GM23338 (cell line): ENCODE results near the gene MAP3K5. TPM values are rescaled to one million over a fixed set of nuclear protein-coding genes. Genes with fewer than 3 reads are reported as not detected.

Experiments used
- ATAC-seq: fragments of 200-7000 bp; cut with Tn5 transposase; 3 replicates; pipeline ENCODE4 v1.9.1; 2020
- DNase-seq: peaks from one replicate; pipeline ENCODE4 v3.0.0-alpha.2; 2015; ENCODE audit warnings: low spot score
- H2AFZ ChIP-seq: fragments of 200-600 bp; sonication (generic); 2 replicates; pipeline ENCODE4 v1.8.0; 2016; ENCODE audit warnings: antibody characterized with exemption, mild to moderate bottlenecking, moderate library complexity
- H3F3A ChIP-seq: fragments of 200-600 bp; sonication (generic); replicated peaks from 2 replicates; pipeline ENCODE4 v1.8.0; 2017; ENCODE audit warnings: antibody characterized with exemption, mixed run types, low read depth
- H3K27ac ChIP-seq: fragments of 200-600 bp; sonication (generic); 2 replicates; pipeline ENCODE4 v1.6.1; 2016; ENCODE audit warnings: low read depth
- H3K27me3 ChIP-seq: fragments of 200-600 bp; sonication (generic); 2 replicates; pipeline ENCODE4 v1.8.0; 2016; ENCODE audit warnings: mild to moderate bottlenecking, mixed run types, moderate library complexity; ENCODE audit not compliant: insufficient read depth
- H3K36me3 ChIP-seq: fragments of 200-600 bp; sonication (generic); 2 replicates; pipeline ENCODE4 v1.8.0; 2016; ENCODE audit warnings: mild to moderate bottlenecking; ENCODE audit not compliant: insufficient read depth
- H3K4me1 ChIP-seq: fragments of 200-600 bp; sonication (generic); 2 replicates; pipeline ENCODE4 v1.8.0; 2016; ENCODE audit warnings: mild to moderate bottlenecking, moderate library complexity; ENCODE audit not compliant: insufficient read depth
- H3K4me2 ChIP-seq: fragments of 200-600 bp; sonication (generic); 2 replicates; pipeline ENCODE4 v1.7.1; 2017; ENCODE audit warnings: mixed run types
- H3K4me3 ChIP-seq: fragments of 200-600 bp; sonication (generic); 2 replicates; pipeline ENCODE4 v1.6.1; 2016; ENCODE audit warnings: mixed run types
- H3K79me2 ChIP-seq: fragments of 200-600 bp; sonication (generic); replicated peaks from 2 replicates; pipeline ENCODE4 v1.8.0; 2017; ENCODE audit warnings: mild to moderate bottlenecking; ENCODE audit not compliant: insufficient read depth
- H3K9me2 ChIP-seq: fragments of 200-600 bp; sonication (generic); 2 replicates; pipeline ENCODE4 v1.8.0; 2017; ENCODE audit not compliant: insufficient read depth
- H4K20me1 ChIP-seq: fragments of 200-600 bp; sonication (generic); replicated peaks from 2 replicates; pipeline ENCODE4 v1.8.0; 2017; ENCODE audit warnings: mild to moderate bottlenecking; ENCODE audit not compliant: insufficient read depth
- H3K27ac Mint-ChIP-seq: 2 replicates; pipeline ENCODE4 v1.8.0; 2020; ENCODE audit warnings: inconsistent platforms, mild to moderate bottlenecking, moderate library complexity, mixed read lengths
- H3K27me3 Mint-ChIP-seq: 3 replicates; pipeline ENCODE4 v1.8.0; 2022; ENCODE audit warnings: low read depth, mild to moderate bottlenecking, moderate library complexity, mixed read lengths, inconsistent platforms; ENCODE audit not compliant: insufficient read depth, poor library complexity
- H3K36me3 Mint-ChIP-seq: 3 replicates; pipeline ENCODE4 v1.8.0; 2021; ENCODE audit warnings: low read depth, mild to moderate bottlenecking, inconsistent platforms, moderate library complexity, mixed read lengths
- H3K4me1 Mint-ChIP-seq: 3 replicates; pipeline ENCODE4 v1.8.0; 2020; ENCODE audit warnings: mild to moderate bottlenecking, inconsistent platforms, mixed read lengths
- H3K4me3 Mint-ChIP-seq: 3 replicates; pipeline ENCODE4 v1.8.0; 2021; ENCODE audit warnings: moderate library complexity, mild to moderate bottlenecking, inconsistent platforms, mixed read lengths
- H3K9me3 Mint-ChIP-seq: 3 replicates; pipeline ENCODE4 v1.8.0; 2020; ENCODE audit warnings: moderate library complexity, mild to moderate bottlenecking, inconsistent platforms, mixed read lengths
- CREB1 ChIP-seq: fragments of 250-450 bp; sonication (Bioruptor Pico); IDR thresholded peaks from 2 replicates; pipeline ENCODE4 v1.5.0; 2020; ENCODE audit warnings: low read depth, mild to moderate bottlenecking, moderate library complexity
- CTCF ChIP-seq, 2 experiments: fragments of 200-600 bp in 1 of 2; sonication (generic) in 1 of 2; conservative IDR thresholded peaks; 2 replicates each; pipeline versions ENCODE4 v1.5.1 to v1.6.1; 2016 to 2017; ENCODE audit warnings: antibody characterized with exemption in 2 of 2, low read depth in 2 of 2, mild to moderate bottlenecking in 2 of 2, moderate library complexity in 1 of 2
- EZH2 ChIP-seq: fragments of 200-600 bp; sonication (generic); IDR thresholded peaks from one replicate; pipeline ENCODE4 v1.8.0; 2017; ENCODE audit warnings: antibody characterized with exemption, mild to moderate bottlenecking, low read depth; ENCODE audit not compliant: unreplicated experiment
- JUNB ChIP-seq: IDR thresholded peaks from one replicate; pipeline ENCODE4 v1.6.1; 2016; ENCODE audit warnings: antibody characterized with exemption; ENCODE audit not compliant: unreplicated experiment
- NANOG ChIP-seq: IDR thresholded peaks from 2 replicates; pipeline ENCODE4 v1.6.1; 2016; ENCODE audit warnings: antibody characterized with exemption, borderline replicate concordance
- POLR2AphosphoS5 ChIP-seq: IDR thresholded peaks from 2 replicates; pipeline ENCODE4 v1.6.1; 2016; ENCODE audit warnings: antibody characterized with exemption, low read depth
- REST ChIP-seq: IDR thresholded peaks from one replicate; pipeline ENCODE4 v1.6.1; 2018; ENCODE audit warnings: antibody characterized with exemption; ENCODE audit not compliant: unreplicated experiment
- STAT1 ChIP-seq: IDR thresholded peaks from one replicate; pipeline ENCODE4 v1.6.1; 2016; ENCODE audit warnings: antibody characterized with exemption; ENCODE audit not compliant: unreplicated experiment
- ZNF114 ChIP-seq: fragments of 250-450 bp; sonication (Bioruptor Pico); IDR thresholded peaks from 2 replicates; pipeline ENCODE4 v1.5.0; 2020; ENCODE audit warnings: mild to moderate bottlenecking, moderate library complexity
- polyA plus RNA-seq: library from polyadenylated mRNA; unstranded; fragments of >200 nt; fragmentation: Nextera tagmentation; extraction: Ambion mirVana; gene quantifications from 2 replicates; pipeline ENCODE4 v1.2.1, GENCODE V29; 2016
- total RNA-seq: library from RNA; depleted of rRNA; stranded (reverse); fragments of >200 nt; shearing (Covaris generic); gene quantifications from 2 replicates; pipeline ENCODE4 v1.2.3, GENCODE V29; 2014
- TF ChIP-seq, protein P1 (sequence below): IDR thresholded peaks from 2 replicates; pipeline ENCODE4 v1.6.1; 2016; ENCODE audit warnings: antibody characterized with exemption

Gene MAP3K5
- total and polyA plus RNA-seq, 2 experiments from 2014 or later, result 0.76 to 2.8 TPM

- peaks cover 11% of the 10 kb centered on the region for H3K27me3 Mint-ChIP-seq
- H3K36me3 Mint-ChIP-seq, result no peaks in the 10 kb centered on the region
- Histone ChIP-seq H3F3A (no peaks in the 10 kb centered on the region; the same call in 1 of the 2 replicates), H3K27me3 (no peaks in the 10 kb centered on the region), H3K36me3 (no peaks in the 10 kb centered on the region), H3K4me3 (no peak overlapping the region), H2AFZ (no peak overlapping the region), H3K9me2 (no peaks in the 10 kb centered on the region; the same call in 1 of the 2 replicates), H3K4me1 (peaks cover 63% of the 10 kb centered on the region), H3K27ac (peak overlapping the region; percentile 36; the same call in 1 of the 2 replicates), H4K20me1 (peaks cover 7% of the 10 kb centered on the region; the same call in 1 of the 2 replicates), H3K4me2 (peak overlapping the region; percentile 63), H3K79me2 (peaks cover 97% of the 10 kb centered on the region)
- no peak for DNase-seq
- no peak overlapping the region; the same call in 2 of the 3 replicates for H3K4me3 Mint-ChIP-seq
- H3K4me1 Mint-ChIP-seq, result peaks cover 56% of the 10 kb centered on the region
- H3K27ac Mint-ChIP-seq, result peak overlapping the region; percentile 87
- H3K9me3 Mint-ChIP-seq, result no peaks in the 10 kb centered on the region
- TF ChIP-seq, protein P1, sequence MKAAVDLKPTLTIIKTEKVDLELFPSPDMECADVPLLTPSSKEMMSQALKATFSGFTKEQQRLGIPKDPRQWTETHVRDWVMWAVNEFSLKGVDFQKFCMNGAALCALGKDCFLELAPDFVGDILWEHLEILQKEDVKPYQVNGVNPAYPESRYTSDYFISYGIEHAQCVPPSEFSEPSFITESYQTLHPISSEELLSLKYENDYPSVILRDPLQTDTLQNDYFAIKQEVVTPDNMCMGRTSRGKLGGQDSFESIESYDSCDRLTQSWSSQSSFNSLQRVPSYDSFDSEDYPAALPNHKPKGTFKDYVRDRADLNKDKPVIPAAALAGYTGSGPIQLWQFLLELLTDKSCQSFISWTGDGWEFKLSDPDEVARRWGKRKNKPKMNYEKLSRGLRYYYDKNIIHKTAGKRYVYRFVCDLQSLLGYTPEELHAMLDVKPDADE, result no peak
- TF ChIP-seq CTCF (conservative IDR thresholded peaks at IDR 0.05; ENCODE audit: low read depth in 2 of 2), result peak in 1 of 2 experiments; percentile 42; a peak in 2 of 4 replicates
- TF ChIP-seq STAT1, result no peak
- TF ChIP-seq POLR2AphosphoS5, result no peak
- ATAC-seq, result peak; percentile 57
Observed at GRCh38 chr6:136525586-136526195, 266.6 kb downstream of the MAP3K5 start.

DNA sequence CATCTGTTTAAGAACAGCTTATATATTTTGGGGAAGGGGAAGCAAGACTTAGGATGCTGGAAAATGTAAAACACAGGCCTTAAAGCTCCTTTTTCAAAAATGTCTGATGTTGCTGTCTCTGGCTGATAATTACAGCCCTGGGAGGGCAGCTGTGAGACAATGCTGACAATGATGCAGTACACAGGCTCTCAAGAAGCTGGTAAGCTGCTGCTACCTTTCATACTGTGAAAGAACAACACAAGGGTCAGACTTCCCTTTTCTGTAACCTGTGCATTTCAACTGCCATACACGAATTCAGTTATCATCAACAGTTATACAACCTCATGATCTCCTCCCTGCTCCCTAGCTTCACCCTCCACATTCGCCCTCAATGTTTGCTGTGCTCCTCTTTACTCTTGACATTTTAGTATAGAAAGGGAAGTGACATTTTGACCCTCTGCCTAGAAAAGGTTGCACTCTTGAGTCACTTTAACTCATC lies 267.3 kb downstream of the MAP3K5 start:
- Histone ChIP-seq H3K4me2 (peak overlapping the region; percentile 63), H3K4me1 (peaks cover 63% of the 10 kb centered on the region), H3K27me3 (no peaks in the 10 kb centered on the region), H4K20me1 (peaks cover 7% of the 10 kb centered on the region; the same call in 1 of the 2 replicates), H3K9me2 (no peaks in the 10 kb centered on the region; the same call in 1 of the 2 replicates), H3F3A (no peaks in the 10 kb centered on the region; the same call in 1 of the 2 replicates), H2AFZ (no peak overlapping the region), H3K79me2 (peaks cover 97% of the 10 kb centered on the region), H3K36me3 (no peaks in the 10 kb centered on the region), H3K27ac (peak overlapping the region; percentile 36), H3K4me3 (no peak overlapping the region)
- Mint-ChIP-seq H3K9me3 (no peaks in the 10 kb centered on the region), H3K4me3 (peak overlapping the region; percentile 14; the same call in 1 of the 3 replicates), H3K36me3 (no peaks in the 10 kb centered on the region), H3K27ac (peak overlapping the region; percentile 43), H3K4me1 (peaks cover 60% of the 10 kb centered on the region), H3K27me3 (peaks cover 11% of the 10 kb centered on the region)
- no peak for DNase-seq
- ATAC-seq, result no peak
- TF ChIP-seq, protein P1, result no peak
- no peak for TF ChIP-seq STAT1
- no peak for TF ChIP-seq ZNF114
- TF ChIP-seq REST, result no peak
- TF ChIP-seq JUNB, result no peak
- no peak for TF ChIP-seq POLR2AphosphoS5
- no peak for TF ChIP-seq CREB1 (CRISPR knock-in tag)
- no peak for TF ChIP-seq EZH2
- TF ChIP-seq NANOG, result no peak
